ENCODE data around the gene COL18A1.

Gene COL18A1

DNA sequence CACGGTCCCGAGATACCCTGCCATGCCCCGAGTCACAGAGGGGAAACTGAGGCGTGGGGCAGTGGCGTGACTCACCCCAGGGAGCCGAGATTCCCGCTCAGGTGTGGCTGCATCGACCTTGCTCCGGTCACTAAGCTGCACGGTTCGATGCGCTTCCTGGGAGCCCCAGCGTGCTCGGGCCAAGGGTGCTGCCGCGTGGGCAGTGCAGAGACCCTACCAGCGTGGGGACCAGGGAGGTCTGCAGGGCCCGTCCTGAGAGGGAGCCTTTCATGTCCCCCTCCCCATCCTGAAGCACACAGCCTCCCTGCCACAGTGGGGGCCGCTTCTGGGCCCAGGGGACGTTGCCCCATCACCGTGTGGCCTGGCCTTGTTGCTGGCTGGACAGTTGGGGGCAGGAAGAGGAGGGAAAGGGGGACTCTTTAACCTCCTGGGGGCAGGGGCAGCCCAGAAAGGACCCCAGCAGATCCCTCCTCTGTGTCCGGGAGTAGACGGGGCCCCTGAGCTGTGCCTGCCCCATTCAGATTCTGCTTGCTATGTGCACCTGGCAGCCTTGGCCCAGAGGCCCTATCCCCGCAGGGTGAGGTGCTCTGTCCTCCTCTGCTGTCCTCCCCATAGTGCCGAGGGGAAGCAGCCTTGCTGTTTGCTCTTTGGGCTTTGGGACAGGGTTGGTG, 52.3 kb downstream of the COL18A1 start:
- no peak for DNase-seq

DNA sequence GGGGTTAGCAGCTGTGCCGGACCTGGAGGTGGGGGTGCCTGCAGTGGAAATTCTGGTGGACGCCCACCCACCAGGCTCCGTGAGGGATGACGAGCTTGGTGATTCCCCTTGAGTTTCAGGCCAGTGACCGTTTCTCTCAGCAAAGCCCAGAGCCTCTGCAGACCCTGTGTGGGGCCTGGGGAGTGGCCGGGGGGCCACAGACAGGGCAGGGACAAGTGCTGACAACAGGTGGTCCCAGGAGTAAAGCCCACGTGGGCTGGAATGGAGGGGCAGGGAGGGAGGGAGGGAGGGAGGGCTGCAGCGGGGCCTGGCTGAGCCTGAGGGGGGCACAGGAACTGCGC, 52.8 kb downstream of the COL18A1 start:
- DNase-seq, result no peak

DNA sequence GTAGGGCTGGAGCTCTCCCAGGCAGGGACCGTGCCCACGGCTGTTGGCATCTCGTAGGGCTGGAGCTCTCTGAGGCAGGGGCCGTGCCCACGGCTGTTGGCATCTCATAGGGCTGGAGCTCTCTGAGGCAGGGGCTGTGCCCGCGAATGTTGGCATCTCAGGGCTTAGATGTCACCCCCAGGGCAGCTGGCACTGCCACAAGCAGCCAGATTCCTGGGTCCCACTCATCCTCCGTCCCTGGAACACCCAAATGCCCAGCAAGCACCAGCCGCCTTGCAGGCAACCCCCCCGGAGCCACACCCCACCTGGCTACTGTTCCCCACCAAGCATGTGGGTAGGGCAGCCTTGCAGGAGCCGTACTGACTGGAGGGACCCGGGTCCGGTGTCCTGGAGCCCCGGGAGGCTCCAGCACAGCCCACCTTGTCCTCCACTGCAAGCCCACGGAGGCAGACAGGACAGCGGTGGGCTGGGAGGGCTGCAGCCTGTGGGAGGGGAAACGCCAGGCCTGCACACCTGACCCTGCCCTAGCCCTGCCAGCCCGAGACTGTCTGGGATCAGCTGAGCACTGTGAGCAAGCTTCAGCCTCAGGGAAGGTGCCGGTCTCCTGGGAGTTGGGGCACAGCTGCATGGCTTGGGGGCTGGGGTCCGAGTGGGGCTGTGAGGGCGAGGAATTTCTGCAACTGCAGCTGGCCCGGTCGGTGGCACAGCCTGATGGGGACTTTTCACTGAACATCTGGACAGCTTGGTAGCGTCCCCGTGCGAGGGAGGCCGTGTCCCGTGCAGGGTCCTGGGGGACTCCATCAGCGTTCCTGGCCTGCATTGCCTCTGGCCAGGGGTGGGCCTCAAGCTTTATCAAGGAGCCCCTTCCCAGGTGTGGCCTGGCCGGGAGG, 53.6 kb downstream of the COL18A1 start:
- no peak for DNase-seq

DNA sequence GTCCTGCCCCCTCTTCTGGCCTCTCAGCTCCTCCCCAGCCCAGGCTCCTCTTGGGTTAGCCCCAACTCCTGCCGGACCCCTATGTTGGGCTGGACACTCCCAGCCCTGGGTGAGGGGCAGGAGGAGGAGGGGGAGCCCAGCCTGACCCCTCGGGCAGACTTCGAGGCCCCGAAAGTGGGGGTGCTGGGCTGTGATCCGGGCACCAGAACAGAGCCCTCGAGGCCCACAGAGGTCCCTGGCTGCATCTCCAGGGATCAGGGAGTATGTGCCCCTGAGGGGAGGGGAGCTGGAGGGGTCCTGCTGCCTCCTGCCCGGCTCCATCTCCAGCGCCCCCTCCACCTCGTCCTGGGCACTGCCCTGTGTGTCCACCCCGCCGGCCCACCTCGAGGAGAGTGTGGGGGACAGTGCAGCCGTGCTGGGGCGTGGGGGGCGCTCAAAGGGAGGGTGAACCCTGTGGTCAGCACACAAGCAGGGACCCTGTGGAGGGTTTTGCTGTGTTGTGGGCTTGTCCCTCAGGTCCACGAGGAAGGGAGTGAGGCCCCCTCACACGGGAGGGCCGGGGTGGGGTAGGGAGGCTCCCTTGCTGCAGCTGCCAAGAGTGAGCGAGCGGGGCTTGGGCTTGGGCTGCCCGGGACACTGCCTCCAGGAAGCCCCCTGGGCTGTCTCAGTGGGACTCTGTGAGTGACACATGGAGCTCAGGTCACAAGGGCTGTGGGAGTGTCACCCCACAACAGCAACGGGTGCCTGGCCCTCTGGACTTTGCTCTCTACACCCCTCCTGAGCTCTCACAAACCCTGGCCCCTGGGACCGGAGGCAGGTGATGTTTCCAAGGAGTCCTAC, 54.4 kb downstream of the COL18A1 start:
- DNase-seq, result no peak

DNA sequence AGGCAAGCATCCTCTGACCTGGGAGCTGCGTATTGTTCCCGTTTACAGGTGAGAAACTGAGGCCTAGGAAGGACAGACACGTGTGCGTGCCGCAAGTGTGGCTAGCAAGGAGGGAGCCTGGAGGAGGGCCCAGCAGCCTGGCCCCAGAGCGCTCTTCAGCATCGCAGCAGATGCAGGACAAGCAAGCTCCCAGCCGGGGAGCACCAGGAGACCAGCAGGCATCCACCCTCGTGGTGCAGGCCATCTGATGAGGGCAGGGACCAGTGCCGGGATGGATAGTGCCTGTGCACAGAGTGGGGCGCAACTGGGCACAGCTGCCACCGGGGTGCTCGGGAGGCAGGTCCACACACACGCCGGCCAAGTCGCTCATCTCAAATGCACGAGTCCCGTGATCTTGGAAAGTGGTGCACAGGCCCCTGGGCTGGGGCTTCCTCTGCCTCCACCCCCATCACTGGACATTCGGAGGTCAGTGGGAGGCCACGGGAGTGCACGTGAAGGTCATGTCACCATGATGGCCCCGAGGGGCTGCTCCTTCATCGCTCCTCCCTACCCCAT, 55.1 kb downstream of the COL18A1 start:
- DNase-seq, result no peak

DNA sequence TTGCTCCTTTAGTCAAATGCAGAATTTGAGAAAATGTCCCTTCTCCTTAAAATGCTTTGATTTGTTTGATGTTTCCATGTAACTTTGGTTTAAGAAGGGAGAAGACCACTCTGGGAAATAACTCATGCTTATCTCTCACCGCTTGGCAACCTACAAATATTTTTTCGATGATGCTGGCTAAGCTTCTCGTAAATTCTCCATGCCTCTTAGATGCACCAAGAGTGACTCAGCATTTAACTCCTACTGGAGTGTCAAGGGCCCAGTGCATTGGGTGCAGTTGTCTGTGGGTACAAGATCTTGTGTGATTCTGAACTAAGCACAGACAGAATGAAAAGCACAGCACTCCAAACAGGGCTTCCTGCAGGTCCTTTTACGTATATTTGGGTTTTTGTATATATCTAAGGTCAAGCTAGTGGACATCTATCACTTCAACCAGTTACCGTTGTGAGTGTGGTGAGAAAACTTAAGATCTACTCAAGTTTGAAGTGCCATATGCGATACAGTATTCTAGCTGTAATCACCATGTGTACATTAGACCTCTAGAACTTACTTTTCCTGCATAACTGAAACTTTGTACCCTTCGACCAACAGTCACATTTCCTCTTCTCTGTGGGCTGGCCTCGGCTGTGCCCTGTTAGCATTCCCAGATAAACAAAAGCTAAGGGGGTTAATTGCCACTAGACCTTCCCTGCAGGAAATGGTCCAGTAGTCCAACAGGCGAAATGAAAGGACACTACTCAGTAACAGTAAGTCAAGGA, 55.8 kb downstream of the COL18A1 start:
- no peak for DNase-seq

DNA sequence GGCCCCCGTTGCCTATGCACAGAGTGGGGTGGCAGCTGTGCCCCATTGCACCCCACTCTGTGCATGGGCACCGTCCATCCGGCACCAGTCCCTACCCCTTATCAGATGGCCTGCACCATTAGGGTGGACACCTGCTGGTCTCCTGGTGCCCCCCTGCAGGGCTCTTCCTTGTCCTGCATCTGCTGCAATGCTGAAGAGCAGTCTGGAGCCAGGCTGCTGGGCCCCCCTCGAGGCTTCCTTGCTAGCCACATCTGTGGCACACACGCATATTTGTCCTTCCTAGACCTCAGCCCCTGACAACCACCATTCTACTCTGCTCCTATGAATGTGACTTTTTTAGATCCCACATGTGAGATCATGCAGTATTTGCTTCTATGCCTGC, 56.4 kb downstream of the COL18A1 start:
- DNase-seq, result no peak

DNA sequence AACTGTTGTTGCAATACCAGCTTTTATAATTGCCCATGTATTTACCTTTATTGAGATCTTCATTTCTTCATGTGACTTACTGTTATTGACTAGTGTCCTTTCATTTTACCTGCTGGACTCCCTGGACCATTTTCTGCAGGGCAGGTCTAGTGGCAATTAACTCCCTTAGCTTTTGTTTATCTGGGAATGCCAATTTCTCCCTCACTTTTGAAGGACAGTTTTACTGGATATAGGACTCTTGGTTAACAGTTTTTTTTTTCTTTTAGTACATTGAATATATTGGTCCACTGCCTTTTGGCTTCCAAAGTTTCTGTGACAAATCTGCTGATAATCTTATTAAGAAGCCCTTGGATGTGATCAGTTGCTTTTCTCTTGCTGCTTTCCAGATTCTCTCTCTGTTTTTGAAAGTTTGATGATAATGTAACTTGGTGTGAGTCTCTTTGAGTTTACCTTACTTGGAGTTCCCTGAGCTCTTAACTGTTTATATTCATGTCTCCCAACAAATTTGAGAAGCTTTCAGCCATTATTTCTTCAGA, 56.9 kb downstream of the COL18A1 start:
- DNase-seq, result no peak

DNA sequence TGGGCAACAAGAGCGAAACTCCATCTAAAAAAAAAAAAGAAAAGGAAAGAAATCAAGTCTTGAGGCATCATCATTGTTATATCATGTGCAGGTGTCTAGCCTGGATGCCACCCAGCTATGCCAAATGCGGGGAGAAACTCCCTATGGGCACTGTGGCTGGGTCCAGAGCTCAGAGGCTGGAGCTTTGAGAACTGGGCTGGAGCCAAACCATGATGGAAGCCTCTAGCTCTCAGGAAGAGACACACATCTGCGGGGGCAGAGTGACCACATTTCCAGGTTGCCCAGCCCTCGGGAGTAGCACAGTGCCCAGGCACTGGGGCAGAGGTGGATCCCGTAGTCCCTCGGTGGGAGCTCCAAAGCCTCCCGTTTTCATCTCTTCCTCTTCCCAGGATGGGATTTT, 58.9 kb downstream of the COL18A1 start:
- no peak for DNase-seq

DNA sequence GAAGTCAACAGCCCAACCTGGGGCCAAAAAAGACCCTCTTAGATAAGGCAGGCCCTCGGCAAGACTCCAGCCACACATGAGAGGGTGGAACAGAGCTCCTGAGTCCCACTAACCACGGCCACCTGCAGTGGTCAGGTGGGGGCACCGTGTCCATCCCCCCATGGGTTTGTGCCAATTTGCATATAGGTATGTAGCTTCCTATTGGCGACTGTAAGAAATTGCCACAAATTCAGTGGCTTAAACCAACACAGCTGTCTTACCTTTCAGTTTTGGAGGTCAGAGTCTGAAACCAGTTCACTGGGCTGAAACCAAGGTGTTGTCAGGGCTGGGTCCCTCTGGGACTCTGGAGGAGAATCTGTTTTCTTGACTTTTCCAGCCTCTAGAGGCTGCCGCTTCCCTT, 59.3 kb downstream of the COL18A1 start:
- no peak for DNase-seq

DNA sequence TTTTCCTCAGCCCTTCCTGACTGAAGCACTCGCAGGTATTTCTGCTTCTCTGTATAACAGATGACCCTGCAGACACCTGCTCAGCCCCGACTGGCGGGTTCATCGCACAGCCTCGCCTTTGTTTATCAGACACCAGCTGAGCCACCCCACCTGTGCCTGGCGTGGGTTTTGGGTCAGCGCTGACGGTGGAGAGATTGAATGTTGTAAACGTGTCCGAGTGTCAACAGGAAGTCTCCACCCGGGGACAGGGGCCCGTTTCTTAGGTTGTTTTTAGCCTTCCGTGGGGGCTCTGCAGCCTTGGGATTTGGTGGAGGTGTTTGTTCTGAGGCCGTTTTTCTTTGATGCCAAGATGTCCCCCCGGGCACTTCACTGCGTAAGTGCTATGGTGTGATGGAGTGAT, 60.1 kb downstream of the COL18A1 start:
- DNase-seq, result no peak

DNA sequence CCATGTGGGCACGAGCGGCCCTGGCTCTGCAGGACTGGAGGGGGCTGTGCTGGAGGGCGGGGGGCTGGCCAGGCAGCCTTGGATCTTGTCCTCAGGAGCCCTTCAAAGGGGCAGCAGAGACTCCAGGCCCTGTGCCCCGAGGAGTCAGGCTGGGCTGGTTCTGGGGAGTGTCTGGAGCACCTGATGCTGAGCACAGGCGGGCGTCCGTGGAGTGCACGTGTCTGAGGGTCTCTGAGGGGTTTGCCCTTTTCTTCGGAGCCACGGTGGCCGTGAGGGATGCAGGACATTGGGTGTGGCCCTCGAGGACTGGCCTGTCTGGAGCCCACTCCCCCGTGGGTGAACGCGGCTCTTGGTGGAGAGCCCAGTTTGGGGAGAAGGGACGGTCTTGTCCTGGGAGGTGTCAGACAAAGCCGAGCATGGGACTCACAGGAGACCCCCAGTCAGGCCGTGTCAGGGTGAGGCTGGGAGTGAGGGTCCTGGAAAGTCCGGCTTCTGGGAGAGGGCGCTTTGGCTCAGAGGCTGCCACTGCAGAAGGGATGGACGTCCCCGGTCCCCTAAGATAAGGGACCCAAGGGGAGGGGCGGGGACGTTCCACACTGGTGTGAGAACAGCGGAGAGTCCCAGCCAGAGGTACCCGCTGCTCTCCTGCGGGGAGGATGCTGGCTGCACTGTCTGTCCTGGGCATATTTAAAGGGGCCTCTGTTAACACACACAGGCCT, 60.8 kb downstream of the COL18A1 start:
- no peak for DNase-seq

DNA sequence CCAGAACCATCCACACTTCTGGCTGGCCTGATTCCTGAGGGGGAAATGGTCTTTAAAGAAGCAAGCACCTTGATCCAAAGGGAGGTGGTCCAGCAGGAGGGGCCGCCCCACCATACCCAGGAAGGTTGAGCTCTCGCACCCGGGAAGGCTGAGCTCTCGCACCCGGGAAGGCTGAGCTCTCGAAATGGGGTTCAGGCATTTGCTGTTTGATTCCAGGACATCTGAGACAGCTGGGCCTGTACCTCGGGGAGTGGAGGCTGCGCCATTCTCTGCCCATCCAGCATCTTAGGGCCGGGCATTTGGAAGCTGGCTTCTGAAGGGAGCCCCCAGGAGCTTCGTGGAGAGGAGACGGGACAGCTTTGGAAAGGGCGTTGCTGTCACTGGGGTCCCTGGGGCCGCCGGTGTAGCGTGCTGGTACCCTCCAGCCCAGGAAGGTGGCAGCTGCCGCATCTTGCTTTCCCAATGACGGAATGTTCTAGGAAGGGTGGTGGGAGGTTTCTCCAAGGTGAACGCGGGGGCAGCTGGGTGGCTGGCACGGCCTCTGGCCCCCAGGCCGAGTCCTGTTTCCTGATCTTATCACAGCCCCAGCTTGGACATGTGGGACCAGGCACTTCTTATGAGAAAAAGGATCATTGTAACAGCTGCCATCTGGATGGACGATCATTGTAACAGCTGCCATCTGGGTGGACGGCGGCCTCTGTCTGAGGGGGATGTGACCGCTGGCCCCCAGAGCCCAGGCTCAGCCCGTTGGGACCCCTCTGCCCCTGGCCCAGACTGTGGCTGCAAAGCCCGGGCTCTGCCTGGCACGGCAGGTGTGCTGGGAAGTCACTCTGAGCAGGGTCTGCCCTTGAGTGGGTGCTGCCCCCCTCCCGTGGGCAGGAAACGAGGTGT, 61.6 kb downstream of the COL18A1 start:
- no peak for DNase-seq

DNA sequence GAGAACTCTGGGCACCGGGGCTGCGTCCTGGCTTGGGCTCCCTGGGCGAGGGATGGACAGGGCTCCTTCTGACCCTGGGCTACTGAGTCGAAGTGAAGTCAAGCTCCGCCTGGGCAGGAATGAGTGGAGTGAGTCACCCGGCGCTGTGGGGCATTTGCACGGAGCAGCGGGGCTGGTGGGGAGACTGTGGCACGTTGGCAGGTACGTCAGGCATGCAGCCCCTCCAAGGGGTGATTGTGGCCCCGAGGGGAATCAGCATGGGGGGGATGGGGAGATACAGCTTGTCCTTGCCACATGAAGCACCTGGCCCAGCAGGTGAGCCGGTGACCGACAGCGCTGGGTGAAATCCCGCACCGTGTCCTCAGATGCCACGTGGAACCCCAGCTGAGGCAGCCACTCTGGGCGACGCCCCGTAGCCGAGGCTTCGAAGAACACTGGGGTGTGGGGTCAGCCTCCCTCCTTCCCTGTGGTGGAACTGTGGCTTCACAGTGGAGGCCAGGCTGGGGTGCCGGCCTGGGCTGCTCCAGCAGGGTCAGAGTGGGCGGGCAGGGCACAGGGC, 62.3 kb downstream of the COL18A1 start:
- DNase-seq, result no peak

DNA sequence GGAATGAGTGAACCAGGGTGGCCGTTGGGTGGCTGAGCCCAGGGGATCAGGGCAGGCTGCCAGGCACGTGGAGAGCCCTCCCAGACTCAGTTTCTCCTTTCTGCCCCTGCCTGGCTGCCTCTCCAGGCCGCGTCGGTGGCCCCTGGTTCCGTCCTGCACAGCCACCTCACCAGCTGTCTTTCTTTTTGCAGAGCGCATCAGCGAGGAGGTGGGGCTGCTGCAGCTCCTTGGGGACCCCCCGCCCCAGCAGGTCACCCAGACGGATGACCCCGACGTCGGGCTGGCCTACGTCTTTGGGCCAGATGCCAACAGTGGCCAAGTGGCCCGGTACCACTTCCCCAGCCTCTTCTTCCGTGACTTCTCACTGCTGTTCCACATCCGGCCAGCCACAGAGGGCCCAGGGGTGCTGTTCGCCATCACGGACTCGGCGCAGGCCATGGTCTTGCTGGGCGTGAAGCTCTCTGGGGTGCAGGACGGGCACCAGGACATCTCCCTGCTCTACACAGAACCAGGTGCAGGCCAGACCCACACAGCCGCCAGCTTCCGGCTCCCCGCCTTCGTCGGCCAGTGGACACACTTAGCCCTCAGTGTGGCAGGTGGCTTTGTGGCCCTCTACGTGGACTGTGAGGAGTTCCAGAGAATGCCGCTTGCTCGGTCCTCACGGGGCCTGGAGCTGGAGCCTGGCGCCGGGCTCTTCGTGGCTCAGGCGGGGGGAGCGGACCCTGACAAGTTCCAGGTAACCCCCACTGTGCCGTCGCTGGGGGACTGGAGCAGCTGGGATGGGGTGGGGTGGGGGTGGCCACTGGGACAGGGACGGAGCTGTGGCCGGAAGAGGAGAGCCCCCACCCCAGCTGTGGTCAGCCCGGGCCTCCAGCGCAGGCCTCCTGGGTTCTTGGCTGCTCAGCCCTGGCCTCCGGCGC, 63.3 kb downstream of the COL18A1 start:
- DNase-seq, result no peak

DNA sequence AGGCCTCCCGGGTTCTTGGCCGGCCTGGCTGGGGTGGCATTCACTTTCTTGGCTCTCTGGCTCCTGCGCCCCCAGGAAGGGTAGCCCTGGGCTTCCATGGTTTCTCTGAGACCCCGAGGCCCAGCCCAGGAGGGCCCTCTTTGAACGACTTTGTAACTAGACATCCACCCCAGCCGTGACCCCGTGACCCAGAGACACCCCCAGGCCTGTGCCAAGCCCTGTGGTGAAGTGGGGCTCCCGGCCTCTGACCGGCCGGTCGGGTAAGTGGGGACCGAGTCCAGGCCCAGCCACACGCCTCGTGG, 64.0 kb downstream of the COL18A1 start:
- DNase-seq, result no peak

DNA sequence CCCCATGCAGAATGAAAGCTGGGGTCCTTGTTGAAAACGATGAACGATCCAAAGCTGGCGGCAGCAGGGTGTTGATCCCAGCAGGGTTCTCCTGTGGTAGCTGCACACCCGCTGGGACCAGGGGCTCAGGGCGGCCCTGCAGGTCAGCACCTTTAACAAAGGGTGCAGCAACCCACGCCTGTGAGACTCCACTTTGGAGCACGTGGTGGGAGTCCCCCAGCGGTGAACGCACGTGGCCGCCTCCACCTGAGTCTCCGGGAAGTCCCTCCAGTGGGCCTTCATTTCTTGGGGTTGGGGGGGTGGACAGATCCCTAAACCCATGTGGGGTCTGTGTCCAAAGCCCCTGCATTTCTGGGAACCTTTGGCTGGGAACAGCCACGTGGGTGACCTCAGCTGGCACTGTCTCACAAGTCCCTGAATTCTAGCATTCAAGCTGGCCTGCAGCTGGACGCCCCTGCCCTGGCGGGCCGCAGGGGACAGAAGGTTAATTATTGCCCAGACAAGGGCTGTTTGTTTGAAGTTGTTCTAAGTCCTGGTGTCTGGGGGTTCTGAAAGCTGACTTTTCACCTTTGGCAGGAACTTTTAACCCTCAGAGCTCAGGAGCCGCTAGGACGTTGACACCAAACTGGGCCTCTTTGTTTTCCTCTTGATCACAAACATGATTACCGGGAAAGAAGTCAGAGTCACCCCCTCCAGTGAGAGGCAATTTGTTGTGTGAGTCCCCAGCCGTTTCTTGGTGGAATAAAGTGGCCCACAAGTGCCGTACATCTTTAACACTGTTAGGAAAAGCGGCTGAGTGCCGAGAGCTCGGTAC, 64.5 kb downstream of the COL18A1 start:
- DNase-seq, result no peak

DNA sequence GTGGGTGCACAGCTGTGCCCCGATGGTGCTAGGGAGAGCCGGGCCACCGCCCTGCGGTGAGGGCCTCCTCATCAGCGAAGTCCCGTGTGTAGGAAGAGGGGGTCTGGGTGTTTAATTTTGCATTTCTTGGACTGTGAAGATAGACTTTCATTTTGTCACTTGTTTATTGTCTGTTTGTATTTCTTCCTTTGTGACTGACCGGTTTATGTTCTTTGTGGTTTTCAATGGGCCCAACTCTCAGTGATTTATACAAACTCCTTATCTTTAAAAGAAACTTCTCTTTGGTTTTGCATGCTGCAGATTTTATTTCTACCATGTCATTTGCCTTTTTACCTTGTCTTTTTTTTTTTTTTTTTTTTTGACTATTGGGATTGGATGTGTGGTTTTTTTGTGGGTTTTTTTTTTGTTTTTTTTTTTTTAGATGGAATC, 65.1 kb downstream of the COL18A1 start:
- no peak for DNase-seq
